Ishikawa (cell line): Measurements from ENCODE around the gene RNF113B.

Source experiments
- CEBPB ChIP-seq: IDR thresholded peaks from 2 replicates; pipeline ENCODE4 v1.6.1; 2012
- CREB1 ChIP-seq: IDR thresholded peaks from 2 replicates; pipeline ENCODE4 v1.6.1; 2012; ENCODE audit warnings: low read depth
- EGR1 ChIP-seq: IDR thresholded peaks from 2 replicates; pipeline ENCODE4 v1.6.1; 2012
- EP300 ChIP-seq: IDR thresholded peaks from 2 replicates; pipeline ENCODE4 v1.6.1; 2012; ENCODE audit warnings: borderline replicate concordance
- FOXM1 ChIP-seq: IDR thresholded peaks from 2 replicates; pipeline ENCODE4 v1.6.1; 2012; ENCODE audit warnings: low read depth, borderline replicate concordance
- NFIC ChIP-seq: IDR thresholded peaks from 2 replicates; pipeline ENCODE4 v1.6.1; 2012
- RAD21 ChIP-seq: IDR thresholded peaks from 2 replicates; pipeline ENCODE4 v1.6.1; 2012; ENCODE audit warnings: low read depth
- TAF1 ChIP-seq: IDR thresholded peaks from 2 replicates; pipeline ENCODE4 v1.6.1; 2012; ENCODE audit warnings: low read depth, mild to moderate bottlenecking
- TCF12 ChIP-seq: IDR thresholded peaks from 2 replicates; pipeline ENCODE4 v1.6.1; 2012; ENCODE audit warnings: low read depth
- TEAD4 ChIP-seq: IDR thresholded peaks from 2 replicates; pipeline ENCODE4 v1.6.1; 2012
- USF1 ChIP-seq: IDR thresholded peaks from 2 replicates; pipeline ENCODE4 v1.6.1; 2012
- YY1 ChIP-seq: IDR thresholded peaks from 2 replicates; pipeline ENCODE4 v1.6.1; 2012; ENCODE audit warnings: low read depth
- ZBTB7A ChIP-seq: IDR thresholded peaks from 2 replicates; pipeline ENCODE4 v1.6.1; 2012; ENCODE audit warnings: low read depth
- TF ChIP-seq, protein P1 (sequence below): IDR thresholded peaks from 2 replicates; pipeline ENCODE4 v1.6.1; 2012
- TF ChIP-seq, protein P2 (sequence below): IDR thresholded peaks from 2 replicates; pipeline ENCODE4 v1.6.1; 2012; ENCODE audit warnings: low read depth, mild to moderate bottlenecking

Gene RNF113B

GRCh38 chr13:98180092-98180491, 3.0 kb upstream of the RNF113B start:
- TF ChIP-seq ZBTB7A = no peak
- TF ChIP-seq USF1 = no peak
- no peak for TF ChIP-seq CREB1
- TF ChIP-seq, protein P1, sequence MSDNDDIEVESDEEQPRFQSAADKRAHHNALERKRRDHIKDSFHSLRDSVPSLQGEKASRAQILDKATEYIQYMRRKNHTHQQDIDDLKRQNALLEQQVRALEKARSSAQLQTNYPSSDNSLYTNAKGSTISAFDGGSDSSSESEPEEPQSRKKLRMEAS = no peak
- TF ChIP-seq CEBPB = no peak
- no peak for TF ChIP-seq EGR1
- TF ChIP-seq YY1 = no peak
- no peak for TF ChIP-seq RAD21
- no peak for TF ChIP-seq NFIC
- TF ChIP-seq, protein P2, sequence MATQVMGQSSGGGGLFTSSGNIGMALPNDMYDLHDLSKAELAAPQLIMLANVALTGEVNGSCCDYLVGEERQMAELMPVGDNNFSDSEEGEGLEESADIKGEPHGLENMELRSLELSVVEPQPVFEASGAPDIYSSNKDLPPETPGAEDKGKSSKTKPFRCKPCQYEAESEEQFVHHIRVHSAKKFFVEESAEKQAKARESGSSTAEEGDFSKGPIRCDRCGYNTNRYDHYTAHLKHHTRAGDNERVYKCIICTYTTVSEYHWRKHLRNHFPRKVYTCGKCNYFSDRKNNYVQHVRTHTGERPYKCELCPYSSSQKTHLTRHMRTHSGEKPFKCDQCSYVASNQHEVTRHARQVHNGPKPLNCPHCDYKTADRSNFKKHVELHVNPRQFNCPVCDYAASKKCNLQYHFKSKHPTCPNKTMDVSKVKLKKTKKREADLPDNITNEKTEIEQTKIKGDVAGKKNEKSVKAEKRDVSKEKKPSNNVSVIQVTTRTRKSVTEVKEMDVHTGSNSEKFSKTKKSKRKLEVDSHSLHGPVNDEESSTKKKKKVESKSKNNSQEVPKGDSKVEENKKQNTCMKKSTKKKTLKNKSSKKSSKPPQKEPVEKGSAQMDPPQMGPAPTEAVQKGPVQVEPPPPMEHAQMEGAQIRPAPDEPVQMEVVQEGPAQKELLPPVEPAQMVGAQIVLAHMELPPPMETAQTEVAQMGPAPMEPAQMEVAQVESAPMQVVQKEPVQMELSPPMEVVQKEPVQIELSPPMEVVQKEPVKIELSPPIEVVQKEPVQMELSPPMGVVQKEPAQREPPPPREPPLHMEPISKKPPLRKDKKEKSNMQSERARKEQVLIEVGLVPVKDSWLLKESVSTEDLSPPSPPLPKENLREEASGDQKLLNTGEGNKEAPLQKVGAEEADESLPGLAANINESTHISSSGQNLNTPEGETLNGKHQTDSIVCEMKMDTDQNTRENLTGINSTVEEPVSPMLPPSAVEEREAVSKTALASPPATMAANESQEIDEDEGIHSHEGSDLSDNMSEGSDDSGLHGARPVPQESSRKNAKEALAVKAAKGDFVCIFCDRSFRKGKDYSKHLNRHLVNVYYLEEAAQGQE = no peak
- no peak for TF ChIP-seq FOXM1
- TF ChIP-seq TAF1 = no peak
- TF ChIP-seq EP300 = no peak
- TF ChIP-seq TCF12 = no peak
- TF ChIP-seq TEAD4 = no peak

DNA sequence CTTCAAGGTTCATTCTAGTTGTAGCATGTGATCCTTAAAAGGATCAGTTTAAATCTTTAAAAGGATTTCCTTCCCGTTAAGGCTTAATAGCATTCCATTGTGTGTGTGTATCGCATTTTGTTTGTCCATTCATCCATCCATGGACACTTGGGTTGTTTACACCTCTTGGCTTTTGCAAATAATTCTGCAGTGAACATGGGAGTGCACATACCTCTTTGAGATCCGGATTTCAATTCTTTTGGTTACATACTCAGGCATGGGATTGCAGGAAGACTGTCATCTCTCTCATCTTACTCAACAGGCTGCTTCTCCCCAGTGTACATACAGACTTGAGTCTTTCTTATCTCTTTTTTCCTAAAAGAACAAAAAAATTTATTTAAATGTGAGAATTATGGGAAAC, 1.2 kb downstream of the RNF113B start:
- TF ChIP-seq NFIC = no peak

DNA sequence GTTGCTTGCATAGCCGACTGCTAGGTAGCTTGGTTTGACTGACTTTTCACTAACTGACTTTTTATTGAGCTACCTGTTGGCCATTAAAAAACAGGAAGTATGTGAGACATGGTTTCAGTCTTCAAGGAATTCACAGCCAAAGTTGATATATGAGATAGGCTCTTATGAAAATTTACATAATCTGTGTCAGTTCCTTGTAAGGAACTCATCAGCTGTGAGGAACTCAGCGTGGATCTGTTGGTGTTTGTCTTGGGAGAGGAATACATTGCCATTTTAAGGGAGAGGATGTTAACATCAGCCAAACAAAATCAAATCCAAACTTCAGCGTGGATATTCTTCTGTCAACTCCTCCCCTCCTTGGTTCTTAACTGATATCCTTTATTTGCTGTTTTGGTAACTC, 2.0 kb downstream of the RNF113B start:
- no peak for TF ChIP-seq TAF1
- no peak for TF ChIP-seq CREB1
- no peak for TF ChIP-seq NFIC
- TF ChIP-seq RAD21 = no peak
- TF ChIP-seq EP300 = no peak
- no peak for TF ChIP-seq ZBTB7A
- TF ChIP-seq USF1 = no peak
- TF ChIP-seq TCF12 = no peak
- TF ChIP-seq YY1 = no peak
- TF ChIP-seq TEAD4 = no peak
- TF ChIP-seq, protein P1 = no peak
- no peak for TF ChIP-seq FOXM1
- TF ChIP-seq, protein P2 = no peak

GRCh38 chr13:98174307-98174706, 2.8 kb downstream of the RNF113B start:
- TF ChIP-seq TAF1 = no peak
- TF ChIP-seq CEBPB = no peak
- TF ChIP-seq FOXM1 = no peak
- TF ChIP-seq ZBTB7A = no peak
- no peak for TF ChIP-seq EP300
- TF ChIP-seq RAD21 = no peak
- TF ChIP-seq CREB1 = no peak
- TF ChIP-seq, protein P2 = no peak
- no peak for TF ChIP-seq TEAD4
- TF ChIP-seq USF1 = no peak
